Thyroid gland (tissue), 4 donors: ENCODE measurements around the gene PANX1. TPM values are rescaled to one million over a fixed set of nuclear protein-coding genes. Genes with fewer than 3 reads are reported as not detected.
A peak's percentile ranks its signal among the peaks of the same experiment; 100 is the strongest.

Experiments
- DNase-seq, 2 donors: peaks; one replicate each; pipeline ENCODE4 v3.0.0-alpha.2; 2019
- H3K27ac ChIP-seq, 3 donors: fragments of 200-600 bp; sonication (generic); 1 replicate in 2 of 3; 2 replicates in 1 of 3; pipeline ENCODE4 v1.5.1; 2016 to 2019; ENCODE audit warnings: mild to moderate bottlenecking in 1 of 3, moderate library complexity in 1 of 3
- H3K27me3 ChIP-seq: fragments of 200-600 bp; sonication (generic); one replicate; pipeline ENCODE4 v1.5.1; 2019
- H3K36me3 ChIP-seq, 2 donors: fragments of 200-600 bp; sonication (generic); one replicate each; pipeline ENCODE4 v1.5.1; 2016 to 2019
- H3K4me1 ChIP-seq, 2 donors: fragments of 200-600 bp; sonication (generic); one replicate each; pipeline ENCODE4 v1.5.1; 2017 to 2019
- H3K4me3 ChIP-seq, 3 donors: fragments of 200-600 bp; sonication (generic); replicated peaks in 1 of 3; 1 replicate in 2 of 3; 2 replicates in 1 of 3; pipeline ENCODE4 v1.5.1; 2016; ENCODE audit warnings: mild to moderate bottlenecking in 1 of 3
- H3K9me3 ChIP-seq: fragments of 200-600 bp; sonication (generic); one replicate; pipeline ENCODE4 v1.5.1; 2017
- POLR2A ChIP-seq, 2 donors: fragments of 450-650 bp; IDR thresholded peaks; one replicate each; pipeline ENCODE4 v1.6.1; 2017; ENCODE audit warnings: antibody characterized with exemption in 2 of 2, mild to moderate bottlenecking in 2 of 2, moderate library complexity in 1 of 2
- WGBS, 2 donors: methylation state at CpG; one replicate each; pipeline ENCODE4 v1.1.5; 2017; 5-methylcytosine and 5-hydroxymethylcytosine counted together
- intact Hi-C: fragments of 100-400 bp; cut with DNase I; formaldehyde crosslinking; loops from one replicate; pipeline ENCODE4 v1.15.1; 2023
- total RNA-seq, 4 donors: library from RNA; depleted of rRNA; stranded (reverse); fragments of >200 nt; gene quantifications; one replicate each; pipeline ENCODE4 v1.2.3, GENCODE V29; 2016
- TF ChIP-seq, protein P1 (sequence below), 6 experiments: fragments of 200-600 bp in 3 of 6; fragments of 450-650 bp in 3 of 6; sonication (generic) in 3 of 6; IDR thresholded peaks; one replicate each; pipeline ENCODE4 v1.5.1; 2016 to 2019; ENCODE audit warnings: antibody characterized with exemption in 6 of 6, mild to moderate bottlenecking in 2 of 6, inconsistent platforms in 1 of 6, moderate library complexity in 1 of 6

The PANX1 gene
- total RNA-seq, 4 donors from 2014 or later = 18.4 to 21.7 (median 19.1) TPM

- intact Hi-C loops = no loop called here
Observed at GRCh38 chr11:94120946-94121345, 7.7 kb upstream of the PANX1 start.

DNA sequence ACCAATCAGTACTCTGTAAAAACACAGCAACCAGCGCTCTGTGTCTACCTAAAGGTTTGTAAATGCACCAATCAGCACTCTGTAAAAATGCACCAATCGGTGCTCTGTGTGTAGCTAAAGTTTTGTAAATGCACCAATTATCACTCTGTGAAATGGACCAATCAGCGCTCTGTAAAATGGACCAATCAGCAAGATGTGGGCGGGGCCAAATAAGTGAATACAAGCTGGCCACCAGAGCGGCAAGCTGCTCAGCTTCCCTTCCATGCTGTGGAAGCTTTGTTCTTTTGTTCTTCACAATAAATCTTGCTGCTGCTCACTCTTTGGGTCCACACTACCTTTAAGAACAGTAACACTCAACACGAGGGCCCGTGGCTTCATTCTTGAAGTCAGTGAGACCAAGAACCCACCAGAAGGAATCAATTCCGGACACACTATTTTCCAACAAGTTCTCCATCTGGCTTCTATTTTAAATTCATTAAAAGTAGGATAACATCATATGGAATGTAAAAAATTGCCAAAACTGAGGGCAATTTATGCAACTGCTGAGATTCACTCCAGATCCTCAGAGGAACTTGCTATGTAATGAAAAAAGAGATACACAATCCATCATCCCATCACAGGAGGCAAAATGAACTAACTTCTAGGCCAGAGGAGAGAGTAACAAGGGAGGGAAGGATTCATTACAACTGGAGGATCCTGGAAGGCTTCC lies 3.1 kb upstream of the PANX1 start:
- H3K27me3 ChIP-seq = no peaks in the 10 kb centered on the region
- H3K4me1 ChIP-seq = peaks cover 18 to 22% of the 10 kb centered on the region in 2 donors
- H3K9me3 ChIP-seq = no peaks in the 10 kb centered on the region
- 84 to 88% methylated on average over 7 to 8 of the region's 8 CpGs for WGBS, 2 donors
- no peaks in the 10 kb centered on the region for H3K36me3 ChIP-seq
- no peak for DNase-seq
- TF ChIP-seq, protein P1, sequence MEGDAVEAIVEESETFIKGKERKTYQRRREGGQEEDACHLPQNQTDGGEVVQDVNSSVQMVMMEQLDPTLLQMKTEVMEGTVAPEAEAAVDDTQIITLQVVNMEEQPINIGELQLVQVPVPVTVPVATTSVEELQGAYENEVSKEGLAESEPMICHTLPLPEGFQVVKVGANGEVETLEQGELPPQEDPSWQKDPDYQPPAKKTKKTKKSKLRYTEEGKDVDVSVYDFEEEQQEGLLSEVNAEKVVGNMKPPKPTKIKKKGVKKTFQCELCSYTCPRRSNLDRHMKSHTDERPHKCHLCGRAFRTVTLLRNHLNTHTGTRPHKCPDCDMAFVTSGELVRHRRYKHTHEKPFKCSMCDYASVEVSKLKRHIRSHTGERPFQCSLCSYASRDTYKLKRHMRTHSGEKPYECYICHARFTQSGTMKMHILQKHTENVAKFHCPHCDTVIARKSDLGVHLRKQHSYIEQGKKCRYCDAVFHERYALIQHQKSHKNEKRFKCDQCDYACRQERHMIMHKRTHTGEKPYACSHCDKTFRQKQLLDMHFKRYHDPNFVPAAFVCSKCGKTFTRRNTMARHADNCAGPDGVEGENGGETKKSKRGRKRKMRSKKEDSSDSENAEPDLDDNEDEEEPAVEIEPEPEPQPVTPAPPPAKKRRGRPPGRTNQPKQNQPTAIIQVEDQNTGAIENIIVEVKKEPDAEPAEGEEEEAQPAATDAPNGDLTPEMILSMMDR (IDR thresholded peaks at IDR 0.05) = no peak
- no peak for TF ChIP-seq POLR2A (IDR thresholded peaks at IDR 0.05)
- intact Hi-C loops = no loop called here
- H3K4me3 ChIP-seq = no peak overlapping the region
- no peak overlapping the region for H3K27ac ChIP-seq

More at GRCh38 chr11:94120946-94121345, 7.7 kb upstream of the PANX1 start:
- 93 to 97% methylated on average over 6 of the region's 6 CpGs for WGBS, 2 donors
- no peaks in the 10 kb centered on the region for H3K36me3 ChIP-seq
- DNase-seq = no peak
- no peaks in the 10 kb centered on the region for H3K9me3 ChIP-seq
- TF ChIP-seq, protein P1 (IDR thresholded peaks at IDR 0.05) = no peak
- no peak for TF ChIP-seq POLR2A (IDR thresholded peaks at IDR 0.05)
- H3K27me3 ChIP-seq = no peaks in the 10 kb centered on the region
- no peak overlapping the region for H3K27ac ChIP-seq
- H3K4me1 ChIP-seq = peaks cover 2 to 9% of the 10 kb centered on the region in 2 donors
- H3K4me3 ChIP-seq = no peak overlapping the region

DNA sequence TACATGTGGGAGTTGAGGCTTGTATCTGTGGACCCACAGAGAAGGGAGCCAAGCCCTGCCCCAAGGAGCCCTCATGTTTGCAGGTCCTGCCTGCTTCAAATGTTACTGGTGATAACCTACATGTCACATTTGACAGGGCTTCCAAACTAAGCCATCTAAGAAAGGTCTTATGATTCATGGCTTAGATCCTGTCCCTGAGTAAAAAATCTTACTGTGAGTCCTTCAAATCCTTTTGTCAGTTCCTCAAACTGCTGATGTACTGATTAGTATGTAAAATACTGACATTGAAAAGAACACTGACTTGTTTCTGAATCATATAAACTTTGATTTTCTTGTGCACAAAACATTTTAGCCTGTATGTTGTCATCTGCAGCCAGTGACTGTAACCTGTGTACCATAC lies 1.0 kb upstream of the PANX1 start:
- Histone ChIP-seq H3K9me3 (no peaks in the 10 kb centered on the region), H3K4me1 (peaks cover 32 to 35% of the 10 kb centered on the region in 2 donors), H3K36me3 (no peaks in the 10 kb centered on the region), H3K27ac (peak overlapping the region in 2 of 3 donors; percentile 97), H3K27me3 (no peaks in the 10 kb centered on the region), H3K4me3 (no peak overlapping the region)
- DNase-seq = no peak
- TF ChIP-seq, protein P1 (IDR thresholded peaks at IDR 0.05) = no peak
- no peak for TF ChIP-seq POLR2A (IDR thresholded peaks at IDR 0.05)
- intact Hi-C loops = no loop called here

GRCh38 chr11:94128291-94128745 lies 323 bp upstream of the PANX1 start:
- Histone ChIP-seq H3K27me3 (no peaks in the 10 kb centered on the region), H3K4me1 (peaks cover 32 to 35% of the 10 kb centered on the region in 2 donors), H3K4me3 (peak overlapping the region; percentile 2 to 82 (median 82)), H3K9me3 (no peaks in the 10 kb centered on the region), H3K36me3 (no peaks in the 10 kb centered on the region), H3K27ac (peak overlapping the region; percentile 94 to 97 (median 97))
- intact Hi-C loops = no loop called here
- DNase-seq = peak in 1 of 2 donors; percentile 54
- no peak for TF ChIP-seq POLR2A (IDR thresholded peaks at IDR 0.05)
- TF ChIP-seq, protein P1 (IDR thresholded peaks at IDR 0.05) = no peak
- WGBS, 2 donors = 0 to 1% methylated on average over 23 of the region's 23 CpGs
